ENCODE measurements around the gene TBX2.

DNA sequence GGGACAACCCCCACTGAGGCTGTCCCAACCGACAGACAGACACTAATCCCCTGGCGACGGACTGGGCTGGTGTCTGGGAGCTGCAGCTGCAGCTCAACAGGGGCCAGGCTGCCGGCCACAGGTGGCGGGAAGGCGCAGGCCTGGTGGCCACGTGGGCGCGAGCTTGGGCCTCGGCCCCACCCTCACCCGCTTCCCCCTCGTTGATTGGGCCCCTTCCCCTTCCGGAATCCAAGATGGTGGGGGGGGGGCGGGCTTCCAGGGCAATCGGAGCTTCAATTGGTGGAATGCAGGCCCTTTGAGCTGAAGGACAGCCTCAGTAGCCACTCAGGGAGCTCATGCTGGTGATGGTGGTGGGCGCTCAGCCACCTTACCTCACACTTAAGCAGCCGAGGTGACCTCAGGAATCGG, 43.8 kb downstream of the TBX2 start:
- no peak for TF ChIP-seq NKRF (conservative IDR thresholded peaks at IDR 0.05)
- TF ChIP-seq POLR2A (IDR thresholded peaks at IDR 0.05; ENCODE audit: low read depth, low read length): no peak
- no peak for TF ChIP-seq EZH2 (IDR thresholded peaks at IDR 0.05; ENCODE audit: borderline replicate concordance, control insufficient read depth, low read depth, low read length)
- TF ChIP-seq, protein P1, sequence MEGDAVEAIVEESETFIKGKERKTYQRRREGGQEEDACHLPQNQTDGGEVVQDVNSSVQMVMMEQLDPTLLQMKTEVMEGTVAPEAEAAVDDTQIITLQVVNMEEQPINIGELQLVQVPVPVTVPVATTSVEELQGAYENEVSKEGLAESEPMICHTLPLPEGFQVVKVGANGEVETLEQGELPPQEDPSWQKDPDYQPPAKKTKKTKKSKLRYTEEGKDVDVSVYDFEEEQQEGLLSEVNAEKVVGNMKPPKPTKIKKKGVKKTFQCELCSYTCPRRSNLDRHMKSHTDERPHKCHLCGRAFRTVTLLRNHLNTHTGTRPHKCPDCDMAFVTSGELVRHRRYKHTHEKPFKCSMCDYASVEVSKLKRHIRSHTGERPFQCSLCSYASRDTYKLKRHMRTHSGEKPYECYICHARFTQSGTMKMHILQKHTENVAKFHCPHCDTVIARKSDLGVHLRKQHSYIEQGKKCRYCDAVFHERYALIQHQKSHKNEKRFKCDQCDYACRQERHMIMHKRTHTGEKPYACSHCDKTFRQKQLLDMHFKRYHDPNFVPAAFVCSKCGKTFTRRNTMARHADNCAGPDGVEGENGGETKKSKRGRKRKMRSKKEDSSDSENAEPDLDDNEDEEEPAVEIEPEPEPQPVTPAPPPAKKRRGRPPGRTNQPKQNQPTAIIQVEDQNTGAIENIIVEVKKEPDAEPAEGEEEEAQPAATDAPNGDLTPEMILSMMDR (IDR thresholded peaks at IDR 0.05 in 2 of 3, conservative IDR thresholded peaks at IDR 0.05 in 1 of 3; ENCODE audit: control insufficient read depth in 2 of 3, extremely low read depth in 1 of 3, insufficient read depth in 1 of 3, low read depth in 3 of 3, low read length in 3 of 3): no peak
- no peak for TF ChIP-seq POLR2AphosphoS5 (IDR thresholded peaks at IDR 0.05; ENCODE audit: low read length)
- no peak for TF ChIP-seq SIN3A (IDR thresholded peaks at IDR 0.05; ENCODE audit: low read depth, low read length)
- no peak for TF ChIP-seq FOS (IDR thresholded peaks at IDR 0.05; ENCODE audit: borderline replicate concordance, extremely low read depth, insufficient read length)
- TF ChIP-seq, protein P2, sequence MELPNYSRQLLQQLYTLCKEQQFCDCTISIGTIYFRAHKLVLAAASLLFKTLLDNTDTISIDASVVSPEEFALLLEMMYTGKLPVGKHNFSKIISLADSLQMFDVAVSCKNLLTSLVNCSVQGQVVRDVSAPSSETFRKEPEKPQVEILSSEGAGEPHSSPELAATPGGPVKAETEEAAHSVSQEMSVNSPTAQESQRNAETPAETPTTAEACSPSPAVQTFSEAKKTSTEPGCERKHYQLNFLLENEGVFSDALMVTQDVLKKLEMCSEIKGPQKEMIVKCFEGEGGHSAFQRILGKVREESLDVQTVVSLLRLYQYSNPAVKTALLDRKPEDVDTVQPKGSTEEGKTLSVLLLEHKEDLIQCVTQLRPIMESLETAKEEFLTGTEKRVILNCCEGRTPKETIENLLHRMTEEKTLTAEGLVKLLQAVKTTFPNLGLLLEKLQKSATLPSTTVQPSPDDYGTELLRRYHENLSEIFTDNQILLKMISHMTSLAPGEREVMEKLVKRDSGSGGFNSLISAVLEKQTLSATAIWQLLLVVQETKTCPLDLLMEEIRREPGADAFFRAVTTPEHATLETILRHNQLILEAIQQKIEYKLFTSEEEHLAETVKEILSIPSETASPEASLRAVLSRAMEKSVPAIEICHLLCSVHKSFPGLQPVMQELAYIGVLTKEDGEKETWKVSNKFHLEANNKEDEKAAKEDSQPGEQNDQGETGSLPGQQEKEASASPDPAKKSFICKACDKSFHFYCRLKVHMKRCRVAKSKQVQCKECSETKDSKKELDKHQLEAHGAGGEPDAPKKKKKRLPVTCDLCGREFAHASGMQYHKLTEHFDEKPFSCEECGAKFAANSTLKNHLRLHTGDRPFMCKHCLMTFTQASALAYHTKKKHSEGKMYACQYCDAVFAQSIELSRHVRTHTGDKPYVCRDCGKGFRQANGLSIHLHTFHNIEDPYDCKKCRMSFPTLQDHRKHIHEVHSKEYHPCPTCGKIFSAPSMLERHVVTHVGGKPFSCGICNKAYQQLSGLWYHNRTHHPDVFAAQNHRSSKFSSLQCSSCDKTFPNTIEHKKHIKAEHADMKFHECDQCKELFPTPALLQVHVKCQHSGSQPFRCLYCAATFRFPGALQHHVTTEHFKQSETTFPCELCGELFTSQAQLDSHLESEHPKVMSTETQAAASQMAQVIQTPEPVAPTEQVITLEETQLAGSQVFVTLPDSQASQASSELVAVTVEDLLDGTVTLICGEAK (IDR thresholded peaks at IDR 0.05; ENCODE audit: borderline replicate concordance): no peak
- TF ChIP-seq, protein P3, sequence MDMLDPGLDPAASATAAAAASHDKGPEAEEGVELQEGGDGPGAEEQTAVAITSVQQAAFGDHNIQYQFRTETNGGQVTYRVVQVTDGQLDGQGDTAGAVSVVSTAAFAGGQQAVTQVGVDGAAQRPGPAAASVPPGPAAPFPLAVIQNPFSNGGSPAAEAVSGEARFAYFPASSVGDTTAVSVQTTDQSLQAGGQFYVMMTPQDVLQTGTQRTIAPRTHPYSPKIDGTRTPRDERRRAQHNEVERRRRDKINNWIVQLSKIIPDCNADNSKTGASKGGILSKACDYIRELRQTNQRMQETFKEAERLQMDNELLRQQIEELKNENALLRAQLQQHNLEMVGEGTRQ (IDR thresholded peaks at IDR 0.05; ENCODE audit: borderline replicate concordance, low read depth, low read length): no peak
